HG03354 (cell line): ENCODE measurements around the gene EWSR1.
"Not testable (repeated sequence)": the region's sequence is repeated elsewhere in the genome, so short reads cannot be mapped to it uniquely, and the experiment has no call there.

Source experiments
- ATAC-seq: cut with Tn5 transposase; IDR thresholded peaks from one replicate; pipeline ENCODE4 v1.9.1; 2021; ENCODE audit warnings: mild to moderate bottlenecking; ENCODE audit not compliant: unreplicated experiment, poor library complexity, severe bottlenecking

The EWSR1 gene

DNA sequence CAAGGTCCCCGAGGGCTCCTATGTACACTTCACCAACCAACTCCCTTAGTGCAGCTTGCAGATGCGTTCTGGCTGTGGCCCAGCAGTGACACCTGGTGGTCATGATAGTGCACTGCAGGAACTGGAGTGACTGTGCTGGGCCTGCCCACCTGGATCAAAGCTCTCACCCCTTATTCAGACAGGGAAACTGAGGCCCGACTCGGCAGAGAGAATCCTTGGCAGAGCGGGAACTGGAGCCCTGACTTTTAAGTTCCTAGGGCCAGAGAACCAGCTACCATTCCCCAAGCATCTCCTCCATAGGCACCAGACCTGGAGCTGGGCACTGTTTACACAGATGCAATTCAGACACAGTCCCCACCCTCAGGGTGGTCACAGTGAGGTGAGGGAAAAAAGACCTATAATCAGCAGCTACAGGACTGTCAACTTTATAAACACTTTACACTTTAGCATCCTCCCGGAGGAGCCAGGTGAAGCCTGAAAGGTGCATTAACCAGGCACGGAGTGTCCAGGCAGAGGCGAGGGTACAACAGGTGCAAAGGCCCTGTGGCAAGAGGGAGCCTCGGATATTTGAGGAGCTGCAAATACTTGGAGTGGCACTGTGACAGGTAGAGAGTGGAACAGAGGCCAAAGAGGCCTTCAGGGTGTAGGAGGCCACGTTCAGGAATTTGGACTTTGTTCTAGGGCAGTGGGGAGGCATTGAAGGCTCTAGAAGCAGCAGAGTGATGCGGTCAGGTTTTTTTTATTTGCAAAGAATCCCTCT, 22.3 kb upstream of the EWSR1 start:
- ATAC-seq = no peak

DNA sequence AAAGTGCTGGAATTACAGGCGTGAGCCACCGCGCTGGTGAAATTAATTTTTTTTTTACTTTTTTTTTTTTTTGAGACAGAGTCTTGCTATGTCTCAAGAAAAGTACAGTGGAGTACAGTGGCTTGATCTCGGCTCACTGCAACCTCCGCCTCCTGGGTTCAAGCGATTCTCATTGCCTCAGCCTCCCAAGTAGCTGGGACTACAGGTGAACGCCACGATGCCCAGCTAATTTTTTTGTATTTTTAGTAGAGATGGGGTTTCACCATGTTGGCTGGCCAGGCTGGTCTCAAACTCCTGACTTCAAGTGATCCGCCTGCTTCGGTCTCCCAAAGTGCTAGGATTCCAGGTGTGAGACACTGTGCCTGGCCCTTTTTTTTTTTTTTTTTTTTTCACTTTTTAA, 20.2 kb upstream of the EWSR1 start:
- not testable (repeated sequence) for ATAC-seq

- no peak for ATAC-seq
These were observed 16.8 kb upstream of the EWSR1 start for GRCh38 chr22:29251265-29251664.

GRCh38 chr22:29251981-29252911, 15.8 kb upstream of the EWSR1 start:
- no peak for ATAC-seq

- no peak for ATAC-seq
These were observed 14.3 kb upstream of the EWSR1 start for GRCh38 chr22:29253561-29254285.

GRCh38 chr22:29254286-29254660, 13.8 kb upstream of the EWSR1 start:
- no peak for ATAC-seq

DNA sequence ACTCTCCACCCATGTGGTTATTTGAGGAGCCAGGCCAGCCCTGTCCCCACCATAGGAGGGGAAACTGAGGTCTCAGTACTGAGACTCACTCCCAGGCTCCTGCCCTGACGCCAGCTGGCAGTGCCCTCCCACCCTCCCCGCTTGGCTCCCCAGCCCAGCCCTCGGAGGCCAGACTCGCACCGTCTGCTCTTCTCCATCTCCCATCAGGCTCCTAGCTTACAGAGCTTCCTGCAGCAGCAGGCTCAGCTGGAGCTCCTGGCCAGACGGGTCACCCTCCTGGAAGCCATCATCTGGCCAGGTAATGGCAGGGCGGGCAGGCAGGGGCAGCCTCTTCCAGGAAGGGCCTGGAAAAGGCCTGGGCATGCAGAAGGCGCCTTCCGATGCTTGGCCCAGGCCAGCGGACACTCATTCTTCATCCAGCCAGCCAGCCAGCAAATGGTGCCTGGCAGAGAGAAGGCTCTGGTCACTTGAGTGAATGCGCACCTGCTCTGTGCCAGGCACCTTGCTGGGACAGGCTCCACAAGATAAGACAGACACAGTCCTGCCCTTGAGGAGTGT, 12.9 kb upstream of the EWSR1 start:
- ATAC-seq = no peak

DNA sequence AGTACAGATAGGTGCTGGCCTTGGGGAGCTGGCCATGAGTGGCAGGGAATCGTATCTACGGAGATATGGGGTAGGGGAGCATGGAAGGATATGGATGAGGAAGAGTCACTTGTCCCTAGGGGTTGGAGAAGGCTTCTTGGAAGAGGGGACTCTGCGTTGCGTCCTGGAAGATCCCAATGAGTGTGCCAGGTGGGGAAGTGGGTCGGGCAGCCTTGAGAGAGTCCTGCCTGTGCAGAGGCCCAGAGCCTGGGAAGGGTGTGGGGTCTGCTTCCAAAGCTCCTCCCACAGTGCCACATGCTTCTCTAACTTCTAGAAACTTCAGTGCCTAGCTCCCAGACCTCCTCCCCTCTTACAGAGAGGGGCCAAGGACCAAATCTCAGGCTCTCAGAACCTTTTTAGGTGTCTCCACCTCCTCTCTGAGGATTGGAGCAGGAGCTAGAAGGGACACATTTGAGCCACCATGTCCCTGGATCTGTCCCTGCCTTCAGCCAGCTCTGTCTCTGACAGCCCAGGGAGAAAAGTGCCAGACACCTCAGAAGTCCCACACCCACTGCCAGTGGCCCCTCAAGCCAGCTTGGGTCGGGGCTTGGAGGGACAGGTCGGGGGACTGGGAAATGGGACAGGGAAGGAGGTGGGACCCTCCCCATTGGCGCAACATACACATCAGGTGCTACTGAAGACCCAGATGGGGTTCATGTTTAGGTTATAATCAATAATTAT, 11.3 kb upstream of the EWSR1 start:
- no peak for ATAC-seq

DNA sequence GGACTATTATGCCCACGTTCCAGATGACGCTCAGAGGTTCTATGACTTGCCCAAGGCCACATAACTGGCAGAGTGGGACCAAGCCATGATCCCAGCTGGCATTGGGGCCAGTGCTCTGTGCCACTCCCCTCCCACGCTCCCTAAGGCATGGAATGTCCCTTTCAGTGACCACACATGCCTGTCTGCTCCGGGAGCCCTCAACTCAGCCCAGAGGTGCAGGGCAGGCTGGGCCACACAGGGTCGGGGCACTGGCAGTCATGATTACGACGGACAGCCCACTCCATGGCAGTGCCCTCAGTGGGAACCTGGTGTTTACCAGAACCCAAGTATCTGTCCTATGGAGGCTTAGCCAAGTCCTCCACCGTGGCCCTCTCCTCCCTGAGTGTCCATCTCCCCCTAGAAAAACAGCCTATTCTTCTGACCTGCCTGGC, 10.3 kb upstream of the EWSR1 start:
- ATAC-seq = no peak

DNA sequence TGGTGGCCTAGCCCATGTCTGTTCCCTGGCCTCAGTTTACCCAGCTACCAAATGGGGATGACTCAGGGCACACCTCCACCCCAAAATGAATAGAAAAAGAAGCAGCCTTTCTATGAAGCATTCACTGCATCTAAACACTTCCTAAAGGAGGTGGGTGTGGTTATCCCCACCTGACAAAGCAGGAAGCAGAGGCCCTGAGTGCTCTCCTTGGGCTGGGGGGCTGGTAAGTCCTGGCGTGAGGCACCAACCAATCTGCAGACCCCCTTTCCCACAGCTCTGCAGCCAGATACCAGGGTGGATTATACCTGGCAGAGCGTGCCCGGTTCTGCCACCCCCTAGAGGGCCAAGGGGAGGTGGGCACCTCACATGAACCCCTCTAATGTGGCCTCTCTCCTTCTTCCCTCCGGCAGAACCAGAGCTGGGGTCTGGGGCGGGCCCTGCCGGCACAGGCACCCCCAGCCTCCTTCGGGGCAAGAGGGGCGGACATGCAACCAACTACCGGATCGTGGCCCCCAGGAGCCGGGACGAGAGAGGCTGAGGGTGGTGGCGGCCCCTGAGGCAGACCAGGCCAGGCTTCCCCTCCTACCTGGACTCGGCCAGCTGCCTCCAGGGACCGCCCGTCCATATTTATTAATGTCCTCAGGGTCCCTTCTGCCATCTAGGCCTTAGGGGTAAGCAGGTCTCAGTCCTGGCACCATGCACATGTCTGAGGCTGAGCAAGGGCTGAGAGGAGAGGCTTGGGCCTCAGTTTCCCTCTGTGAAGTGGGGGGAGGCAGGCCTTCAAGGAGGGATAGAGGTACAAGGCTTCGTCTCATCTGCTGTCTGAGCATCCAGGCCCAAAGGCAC, 9.4 kb upstream of the EWSR1 start:
- no peak for ATAC-seq

DNA sequence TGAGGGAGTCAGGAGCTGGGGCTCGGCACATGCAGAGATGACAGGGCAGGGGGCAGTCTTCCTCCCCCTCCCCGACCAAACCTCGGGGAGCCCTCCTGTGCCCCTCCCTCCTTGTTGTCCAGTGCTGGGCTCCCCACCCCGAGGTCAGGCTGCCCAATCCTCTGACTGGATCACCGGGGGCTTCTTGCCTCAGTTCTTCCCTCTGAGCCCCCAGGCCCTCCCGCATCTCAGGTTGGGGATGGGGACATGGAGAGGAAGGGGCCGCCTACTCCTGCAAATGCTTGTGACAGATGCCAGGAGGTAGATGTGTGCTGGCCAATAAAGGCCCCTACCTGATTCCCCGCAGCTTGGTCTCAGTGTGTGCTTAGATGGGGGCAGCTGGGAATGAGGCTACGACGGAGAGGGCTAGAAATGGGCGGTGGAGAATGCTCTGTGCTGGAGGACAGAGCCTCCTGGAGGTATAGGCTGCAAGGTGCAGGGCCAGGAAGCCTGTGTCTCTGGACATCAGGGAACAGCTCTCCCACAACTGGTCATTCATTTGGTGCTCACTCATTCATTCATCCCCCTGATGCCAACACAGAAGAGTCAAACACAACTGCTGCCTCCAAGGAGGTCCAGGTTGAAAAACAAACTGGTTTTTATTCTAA, 8.7 kb upstream of the EWSR1 start:
- ATAC-seq = no peak

DNA sequence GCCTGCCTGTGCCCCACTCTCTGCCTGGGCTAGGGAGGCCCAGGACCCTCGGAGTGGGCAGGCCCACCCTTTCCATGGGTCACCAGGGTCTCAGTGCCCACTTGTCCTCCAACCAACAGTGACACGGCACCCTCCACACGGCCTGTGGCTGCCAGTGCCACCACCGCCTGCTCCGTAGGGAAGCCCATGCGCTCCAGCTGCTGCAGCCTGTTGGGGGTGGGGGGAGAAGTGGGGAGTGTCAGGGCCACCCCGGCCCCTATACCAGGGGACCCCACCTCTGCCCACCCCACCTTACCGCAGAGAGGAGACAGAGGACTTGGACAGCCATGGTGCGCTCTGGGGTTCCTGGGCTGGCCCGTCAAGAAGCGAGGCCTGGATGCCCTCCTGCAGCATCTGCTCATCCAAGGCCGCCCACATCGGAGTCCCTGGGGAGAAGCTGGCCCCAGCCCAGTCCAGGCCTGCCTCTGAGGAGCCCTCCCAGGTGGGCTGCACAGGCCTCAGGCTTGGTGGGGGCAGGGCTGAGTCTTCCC, 8.0 kb upstream of the EWSR1 start:
- no peak for ATAC-seq

- no peak for ATAC-seq
These were observed 7.3 kb upstream of the EWSR1 start for GRCh38 chr22:29260601-29261315.

DNA sequence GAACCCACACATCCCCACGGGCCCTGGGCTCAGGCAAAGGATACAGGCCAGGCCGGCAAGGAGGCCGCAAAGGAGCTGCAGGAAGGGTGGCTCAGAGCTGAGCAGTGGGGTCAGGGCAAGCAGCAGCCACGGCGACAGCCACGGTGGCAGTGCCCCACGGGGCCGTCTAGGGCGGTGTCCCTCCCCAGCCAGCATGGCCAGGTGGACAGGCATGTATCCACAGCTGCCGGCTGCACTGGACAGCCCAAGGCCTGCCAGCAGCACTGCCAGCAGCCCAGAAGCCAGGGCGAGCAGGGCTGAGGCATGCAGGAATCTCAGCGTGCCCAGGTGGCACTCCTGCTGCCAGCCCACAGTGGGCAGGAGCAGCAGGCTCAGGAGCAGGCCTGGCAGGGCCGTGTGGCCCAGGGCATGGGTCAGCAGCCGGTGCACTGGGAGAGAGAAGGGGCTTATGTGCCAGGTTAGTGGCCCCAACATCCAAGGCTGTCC, 4.2 kb upstream of the EWSR1 start:
- no peak for ATAC-seq

DNA sequence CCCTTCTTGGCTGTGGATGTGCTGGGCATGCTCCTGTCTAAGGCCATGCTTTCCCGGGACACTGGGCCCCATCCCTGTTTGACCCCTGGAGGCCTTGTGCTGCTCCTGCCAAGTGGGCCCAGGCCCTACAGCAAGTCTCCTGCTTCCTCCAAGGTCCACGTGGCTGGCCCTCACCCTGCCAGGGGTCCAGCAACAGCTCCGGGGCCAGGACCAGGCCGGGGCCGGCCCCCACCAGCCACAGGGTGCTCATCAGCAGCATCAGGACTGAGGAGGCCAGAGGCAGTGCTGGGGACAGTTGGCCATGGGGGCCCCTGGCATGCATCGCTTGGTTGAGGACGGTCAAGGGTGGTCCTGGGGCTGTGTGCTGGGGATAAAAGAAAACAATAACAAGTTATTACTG, 2.8 kb upstream of the EWSR1 start:
- no peak for ATAC-seq

GRCh38 chr22:29265929-29266328, 2.1 kb upstream of the EWSR1 start:
- no peak for ATAC-seq
